HUES6 (cell line): Measurements from ENCODE around the gene NRIP2.
"Not testable (repeated sequence)": the region's sequence is repeated elsewhere in the genome, so short reads cannot be mapped to it uniquely, and the experiment has no call there.

Experiments
- H3K27ac ChIP-seq: 2 replicates; pipeline ENCODE4 v1.7.0; 2013; ENCODE audit warnings: low read depth, mild to moderate bottlenecking, low read length, inconsistent platforms
- H3K27me3 ChIP-seq: 2 replicates; pipeline ENCODE4 v1.6.1; 2013; ENCODE audit warnings: low read length; ENCODE audit not compliant: control insufficient read depth, insufficient read depth
- H3K36me3 ChIP-seq: 2 replicates; pipeline ENCODE4 v1.6.1; 2013; ENCODE audit warnings: low read length; ENCODE audit not compliant: control insufficient read depth, insufficient read depth
- H3K4me1 ChIP-seq: 2 replicates; pipeline ENCODE4 v1.6.1; 2013; ENCODE audit warnings: low read length; ENCODE audit not compliant: control insufficient read depth, insufficient read depth
- H3K4me3 ChIP-seq: 2 replicates; pipeline ENCODE4 v1.5.1; 2013; ENCODE audit warnings: low read depth, low read length
- H3K9ac ChIP-seq: one replicate; pipeline ENCODE4 v1.6.1; 2013; ENCODE audit warnings: mild to moderate bottlenecking, low read length
- H3K9me3 ChIP-seq: 2 replicates; pipeline ENCODE4 v1.6.1; 2013; ENCODE audit warnings: low read depth, low read length; ENCODE audit not compliant: control insufficient read depth, insufficient read depth

Gene NRIP2

GRCh38 chr12:2834581-2835491 lies at the start of gene NRIP2:
Gene NRIP2, minus strand, starts transcription at chr12:2835035. Its CDS starts 52 bp downstream, at chr12:2834983.
- H3K27ac ChIP-seq, result no peak within 1 kb of the TSS

DNA sequence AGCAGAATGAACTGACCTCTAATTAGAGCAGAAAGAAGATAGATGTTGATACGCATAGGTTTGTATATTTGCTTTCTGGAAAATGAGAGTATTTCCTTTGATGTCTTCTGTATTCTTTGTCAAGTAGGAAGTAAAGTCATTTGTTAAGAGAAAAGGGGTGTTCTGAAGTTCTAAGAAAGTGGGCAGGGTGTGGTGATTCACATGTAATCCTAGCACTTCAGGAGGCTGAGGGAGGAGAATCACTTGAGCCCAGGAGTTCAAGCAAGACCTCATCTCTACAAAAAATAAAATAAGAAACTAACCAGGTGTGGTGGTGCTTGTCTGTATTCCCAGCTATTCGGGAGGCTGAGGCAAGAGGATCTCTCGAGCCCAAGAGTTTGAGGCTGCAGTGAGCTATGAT lies 45.0 kb upstream of the NRIP2 start:
- no peaks in the 10 kb centered on the region for H3K27me3 ChIP-seq
- peaks cover 17% of the 10 kb centered on the region for H3K4me1 ChIP-seq
- no peak overlapping the region for H3K9ac ChIP-seq
- no peak overlapping the region for H3K27ac ChIP-seq
- H3K4me3 ChIP-seq, result no peak overlapping the region
- H3K36me3 ChIP-seq, result peaks cover 15% of the 10 kb centered on the region
- H3K9me3 ChIP-seq, result no peaks in the 10 kb centered on the region

More at GRCh38 chr12:2834581-2835491, at the start of gene NRIP2:
- H3K9ac ChIP-seq, result no peak within 1 kb of the TSS
- peaks cover 7% of the 10 kb centered on the region for H3K4me1 ChIP-seq
- H3K9me3 ChIP-seq, result no peaks in the 10 kb centered on the region
- H3K27me3 ChIP-seq, result no peaks in the 10 kb centered on the region
- H3K4me3 ChIP-seq, result no peak within 1 kb of the TSS
- H3K36me3 ChIP-seq, result peaks cover 10% of the 10 kb centered on the region

DNA sequence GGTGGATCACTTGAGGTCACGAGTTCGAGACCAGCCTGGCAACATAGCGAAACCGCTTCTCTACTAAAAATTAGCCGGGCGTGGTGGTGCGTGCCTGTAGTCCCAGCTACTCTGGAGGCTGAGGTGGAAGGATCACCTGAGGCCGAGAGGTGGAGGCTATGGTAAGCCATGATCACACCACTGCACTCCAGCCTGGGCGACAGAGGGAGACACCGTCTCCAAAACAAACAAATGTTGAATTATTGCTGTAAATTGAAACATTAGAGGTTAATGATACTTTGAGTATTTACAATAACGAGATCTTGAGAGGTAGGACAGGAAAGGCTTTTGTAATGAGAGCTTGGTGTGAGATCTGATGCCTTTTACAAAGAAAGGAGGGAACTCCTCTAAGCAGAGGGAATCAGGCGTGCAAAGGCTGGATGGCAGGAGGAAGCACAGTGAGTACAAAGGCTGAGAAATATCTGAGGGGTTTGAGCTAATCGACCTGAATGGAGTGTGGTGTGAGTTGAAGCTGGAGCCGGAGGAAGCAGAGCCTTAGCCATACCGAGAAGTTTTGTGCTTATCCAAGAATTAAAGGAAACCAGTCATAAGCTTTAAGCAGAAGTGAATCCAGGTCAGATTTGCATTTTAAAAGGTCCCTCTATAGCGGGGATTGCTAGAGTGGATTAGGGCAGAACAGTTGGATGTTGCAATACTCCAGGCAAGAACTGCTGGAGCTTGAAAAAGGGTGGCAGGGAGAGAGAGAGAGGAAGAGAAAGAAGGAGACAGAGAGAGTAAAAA lies 43.3 kb upstream of the NRIP2 start:
- Histone ChIP-seq H3K9me3 (no peaks in the 10 kb centered on the region), H3K9ac (peak overlapping the region; percentile 96), H3K27ac (peak overlapping the region; percentile 90; the same call in 1 of the 2 replicates), H3K36me3 (peaks cover 28% of the 10 kb centered on the region), H3K4me1 (peaks cover 14% of the 10 kb centered on the region), H3K4me3 (peak overlapping the region; percentile 89), H3K27me3 (no peaks in the 10 kb centered on the region)

DNA sequence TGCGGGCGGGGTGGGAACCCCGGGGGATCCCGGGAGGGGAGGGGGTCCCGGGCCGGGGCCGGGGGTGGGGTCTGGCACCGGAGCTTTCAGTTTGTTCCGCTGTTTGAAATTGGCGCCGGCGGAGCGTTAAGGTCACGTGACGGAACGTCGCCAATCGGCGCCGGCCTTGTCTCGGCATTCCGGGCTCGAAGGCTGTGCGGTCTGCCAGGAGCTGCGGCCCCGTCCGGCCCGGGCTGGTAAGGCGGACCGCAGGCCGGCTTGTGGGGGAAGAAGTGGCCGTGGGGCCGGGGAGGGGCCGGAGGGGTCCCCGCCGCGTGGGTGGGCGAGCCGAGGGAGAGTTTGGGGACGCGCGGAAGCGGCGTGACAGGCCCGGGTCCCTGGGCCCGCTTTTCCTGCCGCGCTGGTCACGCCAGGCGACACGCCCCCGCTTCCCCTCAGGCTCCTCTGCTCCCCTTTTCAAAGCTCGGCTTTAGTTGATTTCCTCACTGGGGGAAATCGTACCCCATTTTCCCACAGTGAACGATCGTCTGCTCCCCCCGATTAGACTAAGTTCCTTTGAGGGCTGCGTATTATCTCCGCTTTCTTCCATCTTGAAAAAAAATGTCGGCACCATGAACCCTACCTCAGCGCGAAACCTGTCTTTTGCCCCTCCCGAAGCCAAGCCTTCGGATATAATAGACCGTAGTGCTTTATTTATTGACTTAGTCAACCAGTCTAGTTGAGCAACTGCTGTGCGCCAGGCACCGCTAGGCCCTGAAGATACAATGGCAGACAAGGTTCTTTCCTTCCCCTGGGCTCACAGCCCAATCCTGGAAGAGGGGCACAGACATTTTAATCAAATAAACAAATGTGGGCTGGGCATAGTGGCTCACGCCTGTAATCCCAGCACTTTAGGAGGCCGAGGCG lies 42.5 kb upstream of the NRIP2 start, which contains the start of the genes FOXM1 and RHNO1:
FOXM1 (minus strand) TSS at position 128 of the 906 bp plus-strand sequence. CDS start 2,696 bp downstream, outside the sequence.
RHNO1 (plus strand) TSS at position 177 of the 906 bp plus-strand sequence. CDS start 8,144 bp downstream, outside the sequence.
- H3K9ac ChIP-seq, result peak within 1 kb of the TSS; percentile 98
- H3K9me3 ChIP-seq, result no peaks in the 10 kb centered on the region
- H3K27ac ChIP-seq, result peak within 1 kb of the TSS; percentile 90
- H3K4me3 ChIP-seq, result peak within 1 kb of the TSS; percentile 89
- H3K27me3 ChIP-seq, result no peaks in the 10 kb centered on the region
- peaks cover 14% of the 10 kb centered on the region for H3K4me1 ChIP-seq
- peaks cover 35% of the 10 kb centered on the region for H3K36me3 ChIP-seq

DNA sequence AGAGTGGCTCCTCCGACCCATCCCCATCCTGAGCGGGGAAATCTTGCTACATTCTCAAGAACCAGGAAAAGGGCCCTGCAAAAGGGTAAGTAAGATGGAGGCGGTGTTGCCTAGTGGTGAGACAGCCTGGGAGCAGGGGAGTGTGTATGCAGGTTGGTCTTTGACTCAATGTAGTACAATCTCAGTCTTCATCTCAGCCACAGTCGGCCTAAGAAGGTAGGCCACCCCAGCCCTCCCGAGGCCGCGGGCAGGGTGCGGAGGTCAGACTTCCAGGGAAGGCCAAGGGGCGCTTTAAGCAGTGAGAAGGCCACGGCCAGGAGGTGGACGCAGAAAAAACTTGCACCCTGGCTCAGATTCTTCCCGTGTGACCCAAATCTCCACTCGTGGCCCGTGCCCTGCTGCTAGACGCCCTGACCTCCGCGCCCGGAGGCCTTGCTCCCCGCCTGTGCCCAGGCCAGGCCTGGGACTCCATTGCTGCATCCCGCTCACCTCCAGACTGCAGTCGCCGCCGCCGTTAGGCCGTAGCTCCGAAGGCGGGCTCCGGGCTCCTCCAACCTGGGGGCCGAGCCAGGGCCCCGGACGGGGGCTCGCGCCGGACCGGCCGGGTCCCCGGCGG lies 41.7 kb upstream of the NRIP2 start:
- H3K27ac ChIP-seq, result peak overlapping the region; percentile 90
- H3K9ac ChIP-seq, result peak overlapping the region; percentile 98
- H3K36me3 ChIP-seq, result peaks cover 43% of the 10 kb centered on the region
- no peaks in the 10 kb centered on the region for H3K9me3 ChIP-seq
- peak overlapping the region; percentile 89 for H3K4me3 ChIP-seq
- H3K27me3 ChIP-seq, result no peaks in the 10 kb centered on the region
- peaks cover 14% of the 10 kb centered on the region for H3K4me1 ChIP-seq

GRCh38 chr12:2868986-2869632 lies 34.3 kb upstream of the NRIP2 start:
- not testable (repeated sequence) for H3K9me3 ChIP-seq, H3K27ac ChIP-seq, H3K4me1 ChIP-seq, H3K4me3 ChIP-seq, H3K27me3 ChIP-seq, H3K9ac ChIP-seq
- peaks cover 84% of the 10 kb centered on the region for H3K36me3 ChIP-seq

GRCh38 chr12:2864198-2864597 lies 29.4 kb upstream of the NRIP2 start:
- Histone ChIP-seq H3K4me1 (no peaks in the 10 kb centered on the region), H3K9ac (no peak overlapping the region), H3K27me3 (no peaks in the 10 kb centered on the region), H3K9me3 (no peaks in the 10 kb centered on the region), H3K36me3 (peaks cover 89% of the 10 kb centered on the region), H3K4me3 (no peak overlapping the region), H3K27ac (no peak overlapping the region)

DNA sequence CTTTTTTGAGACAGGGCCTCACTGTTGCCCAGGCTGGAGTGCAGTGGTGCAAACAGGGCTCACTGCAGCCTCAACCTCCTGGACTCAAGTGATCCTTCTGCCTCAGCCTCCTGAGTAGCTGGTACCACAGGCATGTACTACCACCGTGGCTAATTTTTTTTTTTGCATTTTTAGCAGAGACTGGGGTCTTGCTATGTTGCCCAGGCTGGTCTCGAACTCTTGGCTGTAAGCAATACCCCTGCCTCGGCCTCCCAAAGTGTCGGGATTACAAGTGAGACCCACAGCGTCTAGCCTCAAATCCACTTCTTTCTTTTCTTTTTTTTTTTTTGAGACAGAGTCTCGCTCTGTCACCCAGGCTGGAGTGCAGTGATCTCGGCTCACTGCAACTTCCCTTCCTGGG lies 28.6 kb upstream of the NRIP2 start:
- H3K27me3 ChIP-seq, H3K9ac ChIP-seq, H3K4me1 ChIP-seq, H3K9me3 ChIP-seq, H3K4me3 ChIP-seq, H3K27ac ChIP-seq: not testable (repeated sequence)
- peaks cover 89% of the 10 kb centered on the region for H3K36me3 ChIP-seq

- Histone ChIP-seq H3K4me1 (no peaks in the 10 kb centered on the region), H3K9ac (no peak overlapping the region), H3K27me3 (no peaks in the 10 kb centered on the region), H3K4me3 (no peak overlapping the region), H3K27ac (no peak overlapping the region), H3K36me3 (peaks cover 89% of the 10 kb centered on the region), H3K9me3 (no peaks in the 10 kb centered on the region)
Observed at GRCh38 chr12:2862876-2863275, 28.0 kb upstream of the NRIP2 start.

- peaks cover 72% of the 10 kb centered on the region for H3K36me3 ChIP-seq
- H3K9me3 ChIP-seq, result no peaks in the 10 kb centered on the region
- no peaks in the 10 kb centered on the region for H3K27me3 ChIP-seq
- H3K9ac ChIP-seq, result no peak overlapping the region
- H3K4me1 ChIP-seq, result no peaks in the 10 kb centered on the region
- no peak overlapping the region for H3K27ac ChIP-seq
- no peak overlapping the region for H3K4me3 ChIP-seq
Observed at GRCh38 chr12:2860170-2860569, 25.3 kb upstream of the NRIP2 start.
